Measurements from ENCODE around the gene GLCE.

Gene GLCE

DNA sequence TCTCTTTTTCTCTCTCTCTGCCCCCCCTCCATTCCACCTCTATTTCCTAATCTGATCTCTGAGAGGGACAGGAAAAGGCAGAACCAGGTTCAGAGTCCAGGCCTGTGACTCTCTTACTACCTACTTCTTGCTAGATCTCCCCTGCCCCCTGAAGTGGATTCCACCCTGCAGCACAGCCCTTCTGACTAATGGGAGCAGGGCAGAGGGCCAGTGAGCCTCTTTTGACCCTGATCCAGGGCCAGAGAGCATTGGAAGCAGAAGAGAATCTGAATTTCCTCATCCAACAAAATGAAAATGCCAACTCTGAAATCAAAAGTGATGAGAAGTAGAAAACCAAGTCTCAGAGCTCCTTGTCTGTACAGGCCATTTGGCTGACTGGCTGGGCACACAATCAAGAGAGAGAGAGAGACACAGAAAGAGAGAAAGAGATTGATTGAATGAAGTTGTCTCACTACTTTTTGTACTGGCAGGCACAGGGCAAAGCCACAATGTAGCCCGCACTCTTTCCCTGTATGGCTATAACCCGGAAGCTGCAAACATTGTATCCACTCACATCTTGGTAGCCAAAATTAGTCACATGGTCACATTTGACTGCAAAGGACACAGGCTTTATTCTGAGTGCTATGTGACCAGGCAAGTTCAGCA lies 31.6 kb upstream of the GLCE start:
- H3K27me3 ChIP-seq (ENCODE audit: low read depth): peaks cover 2% of the 10 kb centered on the region; the same call in 1 of the 2 replicates
- no peaks in the 10 kb centered on the region for H3K36me3 ChIP-seq (replicated peaks)
- H3K4me1 ChIP-seq: no peaks in the 10 kb centered on the region
- no peaks in the 10 kb centered on the region for H3K9me3 ChIP-seq
- DNase-seq (ENCODE audit: low spot score in 2 of 2): no peak
- in situ Hi-C loops (cut with MboI; ENCODE audit: low sequenced_read_pairs): no loop called here
- H3K4me3 ChIP-seq: no peak overlapping the region

DNA sequence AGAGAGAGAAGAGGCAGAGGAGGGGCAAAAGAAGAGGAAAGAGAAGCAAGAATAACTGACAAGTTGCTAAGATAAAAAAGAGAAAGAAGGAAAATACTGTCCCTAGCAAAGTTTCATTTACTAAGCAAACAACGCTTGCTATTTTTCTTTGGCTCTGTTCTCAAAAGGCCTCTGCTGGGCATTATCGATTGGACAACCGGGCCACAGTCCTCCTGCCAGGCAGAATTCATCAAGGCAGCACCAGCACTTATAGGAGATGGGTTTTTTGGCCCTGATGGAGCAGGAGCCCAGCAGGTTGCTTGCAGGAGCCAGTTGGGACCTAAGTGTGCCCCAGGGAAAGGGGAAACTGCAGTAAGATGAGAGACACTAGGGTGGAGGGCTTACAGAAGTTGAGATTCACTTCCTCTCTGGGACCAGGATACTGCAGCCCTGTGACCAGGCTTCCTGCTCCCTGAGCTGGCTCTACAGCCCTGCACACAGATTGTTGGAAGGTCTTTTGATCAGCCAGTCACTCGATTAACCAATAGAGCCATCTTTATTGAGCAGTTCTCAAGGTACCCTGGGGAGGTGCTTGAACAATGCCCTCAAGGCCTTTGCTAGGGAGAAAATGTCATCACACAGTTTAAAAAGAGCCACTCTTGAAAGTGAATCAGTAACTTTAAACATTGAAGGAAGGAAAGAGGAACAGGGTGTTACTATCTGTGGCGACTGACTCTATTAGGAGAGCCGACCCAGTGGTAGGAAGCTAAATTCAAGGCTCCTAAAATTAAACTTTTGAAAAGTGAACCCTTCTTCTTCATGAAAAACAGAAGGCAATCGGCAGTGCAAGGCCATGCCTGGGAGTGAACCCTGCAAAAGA lies 28.8 kb upstream of the GLCE start:
- no peak for DNase-seq (ENCODE audit: low spot score in 2 of 2)
- no peaks in the 10 kb centered on the region for H3K9me3 ChIP-seq
- in situ Hi-C loops (cut with MboI; ENCODE audit: low sequenced_read_pairs): no loop called here
- H3K36me3 ChIP-seq (replicated peaks): no peaks in the 10 kb centered on the region
- H3K27me3 ChIP-seq (ENCODE audit: low read depth): peaks cover 4% of the 10 kb centered on the region; the same call in 1 of the 2 replicates
- no peaks in the 10 kb centered on the region for H3K4me1 ChIP-seq
- H3K4me3 ChIP-seq: no peak overlapping the region

DNA sequence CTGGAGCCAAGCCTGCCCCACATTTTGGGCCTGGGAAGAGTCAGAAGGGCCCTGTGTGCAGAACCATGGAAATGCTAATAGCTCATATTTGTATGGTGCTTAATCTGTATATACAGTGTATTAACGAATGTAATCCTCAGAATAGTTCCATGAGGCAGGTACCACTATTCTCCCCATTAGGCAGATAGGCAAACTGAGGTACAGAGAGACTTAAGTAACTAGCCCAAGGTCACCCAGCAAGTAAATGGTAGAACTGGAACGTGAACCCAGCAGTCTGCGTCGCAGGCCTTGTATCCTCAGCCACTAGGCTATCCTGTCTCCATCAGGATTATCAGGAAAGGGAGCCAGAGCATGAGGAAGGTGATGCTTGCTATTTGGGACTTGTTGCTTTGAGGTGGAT lies 28.0 kb upstream of the GLCE start:
- Histone ChIP-seq H3K9me3 (no peaks in the 10 kb centered on the region), H3K36me3 (replicated peaks) (no peaks in the 10 kb centered on the region), H3K4me1 (no peaks in the 10 kb centered on the region), H3K27me3 (ENCODE audit: low read depth) (peaks cover 4% of the 10 kb centered on the region; the same call in 1 of the 2 replicates), H3K4me3 (no peak overlapping the region)
- in situ Hi-C loops (cut with MboI; ENCODE audit: low sequenced_read_pairs): no loop called here
- no peak for DNase-seq (ENCODE audit: low spot score in 2 of 2)

DNA sequence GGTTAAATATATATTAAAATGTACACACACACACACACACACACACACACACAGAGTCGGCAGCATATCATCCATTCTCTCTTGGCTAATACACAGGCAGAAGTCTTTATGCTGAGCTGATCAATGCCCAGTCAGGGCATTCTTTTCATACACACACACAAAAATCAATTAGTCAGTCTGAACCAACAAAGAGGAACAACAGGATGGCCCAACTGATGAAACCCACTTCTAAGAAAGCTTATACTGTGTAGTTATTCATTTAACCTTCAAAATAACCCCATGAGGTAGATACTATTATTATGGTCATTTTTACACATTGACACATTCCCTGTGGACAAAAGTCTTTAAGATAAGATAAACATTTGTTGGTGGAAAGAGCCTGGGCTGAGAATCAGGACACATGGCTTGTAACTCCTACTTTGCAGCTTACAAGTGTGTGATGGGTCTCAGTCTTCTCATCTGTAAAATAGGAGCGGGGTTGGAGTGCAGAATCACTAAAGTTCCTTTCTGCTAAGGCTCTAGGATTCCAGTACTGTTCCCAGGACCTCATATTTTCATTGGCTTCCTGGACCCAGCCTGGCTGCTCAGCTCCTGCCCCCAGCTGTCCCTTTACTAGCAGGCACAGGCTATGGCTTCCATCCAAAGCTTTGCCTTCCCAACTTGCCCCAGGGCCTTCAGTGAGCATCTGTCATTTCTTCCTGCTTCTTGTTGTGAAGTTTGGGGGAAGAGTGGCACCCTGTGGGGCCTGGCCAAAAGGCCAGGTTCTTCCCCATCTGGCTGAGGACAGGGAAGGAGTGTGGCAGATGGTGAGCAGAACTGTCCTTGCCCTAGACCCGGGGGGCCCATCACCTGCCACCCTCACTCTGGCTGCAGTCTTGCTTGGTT lies 27.2 kb upstream of the GLCE start:
- H3K36me3 ChIP-seq (replicated peaks): no peaks in the 10 kb centered on the region
- in situ Hi-C loops (cut with MboI; ENCODE audit: low sequenced_read_pairs): no loop called here
- H3K4me1 ChIP-seq: no peaks in the 10 kb centered on the region
- no peaks in the 10 kb centered on the region for H3K9me3 ChIP-seq
- H3K27me3 ChIP-seq (ENCODE audit: low read depth): peaks cover 4% of the 10 kb centered on the region
- DNase-seq (ENCODE audit: low spot score in 2 of 2): no peak
- H3K4me3 ChIP-seq: no peak overlapping the region

DNA sequence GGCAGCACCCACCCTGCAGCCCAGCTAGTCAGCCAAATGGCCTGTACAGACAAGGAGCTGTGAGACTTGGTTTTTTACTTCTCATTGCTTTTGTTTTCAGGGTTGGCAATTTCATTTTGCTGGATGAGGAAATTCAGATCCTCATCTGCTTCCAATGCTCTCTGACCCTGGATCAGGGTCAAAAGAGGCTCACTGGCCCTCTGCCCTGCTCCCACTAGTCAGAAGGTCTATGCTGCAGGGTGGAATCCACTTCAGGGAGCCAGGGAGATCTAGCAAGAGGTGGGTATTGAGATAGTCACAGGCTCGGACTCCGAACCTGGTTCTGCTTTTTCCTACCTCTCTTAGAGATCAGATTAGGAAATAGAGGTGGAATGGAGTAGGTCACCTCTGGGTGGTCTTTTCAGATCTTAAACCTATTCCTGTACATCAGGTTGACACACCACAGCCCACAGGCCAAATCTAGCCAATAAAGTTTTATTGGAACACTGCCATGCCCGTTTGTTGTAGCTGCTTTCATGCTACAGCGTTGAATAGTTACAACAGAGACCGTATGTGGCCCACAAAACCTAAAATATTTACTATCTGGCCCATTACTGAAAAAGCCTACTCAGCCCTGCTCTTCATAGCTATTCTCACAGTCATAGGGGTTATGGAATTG lies 26.4 kb upstream of the GLCE start:
- in situ Hi-C loops (cut with MboI; ENCODE audit: low sequenced_read_pairs): no loop called here
- H3K9me3 ChIP-seq: no peaks in the 10 kb centered on the region
- H3K27me3 ChIP-seq (ENCODE audit: low read depth): peaks cover 6% of the 10 kb centered on the region
- H3K4me3 ChIP-seq: no peak overlapping the region
- H3K36me3 ChIP-seq (replicated peaks): no peaks in the 10 kb centered on the region
- DNase-seq (ENCODE audit: low spot score in 2 of 2): no peak
- no peaks in the 10 kb centered on the region for H3K4me1 ChIP-seq

DNA sequence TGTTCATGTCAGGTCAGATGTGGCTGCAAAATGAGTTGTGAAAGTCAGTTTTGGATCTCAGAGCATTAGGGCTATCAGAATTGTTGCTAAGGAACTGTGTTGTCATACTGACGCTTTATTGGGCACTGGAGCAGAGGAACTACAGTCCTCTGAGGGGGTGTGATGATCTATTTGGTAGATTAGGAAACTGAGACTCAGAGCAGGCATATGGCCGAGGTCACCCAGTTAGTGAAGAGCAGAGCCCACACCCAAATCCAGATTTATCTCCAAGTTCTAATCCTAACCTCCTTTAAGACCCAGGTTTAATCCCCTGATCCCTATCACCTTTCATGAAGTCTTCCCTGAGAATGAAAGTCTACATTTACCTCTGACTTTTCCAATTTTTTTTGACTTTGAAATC lies 25.6 kb upstream of the GLCE start:
- Histone ChIP-seq H3K9me3 (no peaks in the 10 kb centered on the region), H3K36me3 (replicated peaks) (no peaks in the 10 kb centered on the region), H3K4me1 (no peaks in the 10 kb centered on the region), H3K4me3 (no peak overlapping the region), H3K27me3 (ENCODE audit: low read depth) (peaks cover 12% of the 10 kb centered on the region)
- no peak for DNase-seq (ENCODE audit: low spot score in 2 of 2)
- in situ Hi-C loops (cut with MboI; ENCODE audit: low sequenced_read_pairs): no loop called here

DNA sequence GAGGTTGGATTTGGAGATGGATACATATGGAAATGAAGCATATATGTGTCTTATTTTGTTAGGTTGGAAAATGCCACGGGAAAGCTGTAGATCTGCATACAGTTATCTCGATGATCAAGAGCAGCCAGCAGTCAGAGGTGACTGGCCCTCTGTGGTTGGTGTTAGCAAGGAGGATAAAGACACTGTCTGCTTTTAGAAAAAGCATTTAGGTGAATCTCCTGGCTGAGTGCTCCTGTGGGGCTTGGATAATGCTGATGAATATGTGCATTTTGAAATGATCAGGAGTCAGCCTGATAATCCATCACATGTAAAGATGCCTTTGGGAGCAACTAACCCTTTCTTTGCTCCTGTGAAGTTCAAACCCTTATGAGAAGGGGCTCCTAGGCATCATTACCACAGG lies 24.9 kb upstream of the GLCE start:
- H3K9me3 ChIP-seq: no peaks in the 10 kb centered on the region

DNA sequence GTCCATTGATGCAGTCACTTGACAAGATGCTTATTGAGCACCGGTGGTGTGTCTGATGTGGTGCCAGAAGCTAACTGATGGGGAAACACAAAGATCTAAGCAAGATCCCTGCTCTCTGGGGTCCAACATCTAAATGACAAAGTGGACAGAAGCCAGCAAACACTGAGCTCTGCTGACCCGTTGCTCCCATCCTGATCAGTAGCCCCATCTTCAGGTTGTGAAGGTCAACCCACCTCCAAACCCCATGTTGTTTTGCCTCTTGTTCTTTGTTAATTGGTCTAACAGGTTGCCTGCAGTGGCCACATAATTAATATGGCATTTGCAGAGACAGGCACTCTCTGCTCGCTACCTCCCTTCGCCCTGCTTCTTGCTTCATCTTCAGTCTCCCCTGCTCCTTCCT lies 21.5 kb upstream of the GLCE start:
- Histone ChIP-seq H3K4me3 (no peak overlapping the region), H3K27me3 (ENCODE audit: low read depth) (peaks cover 13% of the 10 kb centered on the region), H3K36me3 (replicated peaks) (no peaks in the 10 kb centered on the region), H3K4me1 (no peaks in the 10 kb centered on the region), H3K9me3 (0 out of 2 replicates have a peak, but pooled peaks cover 2% of the 10 kb centered on the region)
- DNase-seq (ENCODE audit: low spot score in 2 of 2): no peak
- in situ Hi-C loops (cut with MboI; ENCODE audit: low sequenced_read_pairs): no loop called here

More for the DNA sequence above, 24.9 kb upstream of the GLCE start:
- Histone ChIP-seq H3K36me3 (replicated peaks) (no peaks in the 10 kb centered on the region), H3K27me3 (ENCODE audit: low read depth) (peaks cover 15% of the 10 kb centered on the region), H3K4me3 (no peak overlapping the region), H3K4me1 (no peaks in the 10 kb centered on the region)
- no peak for DNase-seq (ENCODE audit: low spot score in 2 of 2)
- in situ Hi-C loops (cut with MboI; ENCODE audit: low sequenced_read_pairs): no loop called here

DNA sequence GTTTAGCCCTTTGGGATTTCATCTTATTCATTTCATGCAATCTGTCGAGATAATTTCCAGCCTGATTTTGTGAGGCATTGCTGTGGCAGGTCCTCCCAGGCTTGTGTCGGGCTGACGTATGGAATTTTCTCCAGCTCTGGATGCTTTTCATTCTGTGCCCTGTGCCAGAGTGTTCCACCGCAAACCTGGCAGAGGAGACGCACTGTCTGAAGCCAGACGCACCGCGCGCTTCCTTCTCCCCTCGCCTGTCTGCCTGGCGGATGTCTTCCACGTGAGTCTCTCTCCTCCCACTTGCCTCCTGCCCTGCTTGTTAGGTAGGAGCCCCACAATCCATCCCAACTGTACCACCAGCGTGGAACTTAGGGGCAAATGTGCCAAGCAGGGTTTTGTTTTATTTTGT lies 20.1 kb upstream of the GLCE start:
- Histone ChIP-seq H3K36me3 (replicated peaks) (no peaks in the 10 kb centered on the region), H3K27me3 (ENCODE audit: low read depth) (peaks cover 13% of the 10 kb centered on the region), H3K4me1 (no peaks in the 10 kb centered on the region), H3K9me3 (0 out of 2 replicates have a peak, but pooled peaks cover 2% of the 10 kb centered on the region), H3K4me3 (no peak overlapping the region)
- in situ Hi-C loops (cut with MboI; ENCODE audit: low sequenced_read_pairs): no loop called here
- DNase-seq (ENCODE audit: low spot score in 2 of 2): no peak

DNA sequence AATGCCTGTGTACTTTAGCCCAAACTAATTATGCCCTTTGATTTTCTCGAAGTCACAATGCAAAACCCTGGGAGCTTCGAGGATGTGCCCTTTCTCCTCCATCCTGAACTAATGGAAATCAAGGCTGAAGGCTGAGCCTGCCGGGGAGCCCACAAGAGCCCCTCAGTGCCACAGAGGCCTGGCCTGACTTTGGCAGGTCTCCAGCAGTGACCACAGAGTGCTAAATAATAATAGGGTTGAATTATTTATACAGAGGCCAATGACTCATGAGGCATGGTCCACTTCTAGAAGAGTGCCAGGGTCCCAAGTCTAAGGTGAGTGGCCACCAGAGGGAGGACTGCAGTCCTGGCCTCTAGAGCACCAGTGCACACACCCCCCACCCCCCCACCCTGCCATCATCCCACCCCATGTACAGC lies 19.1 kb upstream of the GLCE start:
- Histone ChIP-seq H3K9me3 (0 out of 2 replicates have a peak, but pooled peaks cover 2% of the 10 kb centered on the region), H3K4me3 (no peak overlapping the region), H3K4me1 (no peaks in the 10 kb centered on the region), H3K36me3 (replicated peaks) (no peaks in the 10 kb centered on the region), H3K27me3 (ENCODE audit: low read depth) (peaks cover 18% of the 10 kb centered on the region)
- in situ Hi-C loops (cut with MboI; ENCODE audit: low sequenced_read_pairs): no loop called here
- DNase-seq (ENCODE audit: low spot score in 2 of 2): peak in 1 of 2 experiments; percentile 31

DNA sequence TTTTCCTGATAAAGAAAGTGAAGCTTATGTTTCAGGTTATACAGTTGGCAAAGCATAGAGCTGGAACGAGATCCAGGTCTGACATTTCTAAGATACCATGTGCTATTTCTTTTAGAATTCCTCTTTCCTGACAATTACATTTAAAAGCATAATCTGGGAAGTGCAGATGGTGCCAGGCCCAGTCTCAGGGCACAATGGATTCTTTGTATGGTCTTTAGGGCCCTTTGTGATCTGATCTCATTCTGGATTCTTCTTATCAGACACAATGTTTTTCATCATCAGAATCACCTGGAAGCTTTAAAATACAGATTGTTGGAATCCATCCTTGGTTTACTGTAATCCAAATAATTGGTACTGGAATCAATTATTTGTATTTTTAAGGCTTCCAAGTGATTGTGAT lies 18.6 kb upstream of the GLCE start:
- no peak for DNase-seq (ENCODE audit: low spot score in 2 of 2)
- Histone ChIP-seq H3K9me3 (0 out of 2 replicates have a peak, but pooled peaks cover 2% of the 10 kb centered on the region), H3K36me3 (replicated peaks) (no peaks in the 10 kb centered on the region), H3K27me3 (ENCODE audit: low read depth) (peaks cover 20% of the 10 kb centered on the region), H3K4me3 (no peak overlapping the region), H3K4me1 (no peaks in the 10 kb centered on the region)
- in situ Hi-C loops (cut with MboI; ENCODE audit: low sequenced_read_pairs): no loop called here

DNA sequence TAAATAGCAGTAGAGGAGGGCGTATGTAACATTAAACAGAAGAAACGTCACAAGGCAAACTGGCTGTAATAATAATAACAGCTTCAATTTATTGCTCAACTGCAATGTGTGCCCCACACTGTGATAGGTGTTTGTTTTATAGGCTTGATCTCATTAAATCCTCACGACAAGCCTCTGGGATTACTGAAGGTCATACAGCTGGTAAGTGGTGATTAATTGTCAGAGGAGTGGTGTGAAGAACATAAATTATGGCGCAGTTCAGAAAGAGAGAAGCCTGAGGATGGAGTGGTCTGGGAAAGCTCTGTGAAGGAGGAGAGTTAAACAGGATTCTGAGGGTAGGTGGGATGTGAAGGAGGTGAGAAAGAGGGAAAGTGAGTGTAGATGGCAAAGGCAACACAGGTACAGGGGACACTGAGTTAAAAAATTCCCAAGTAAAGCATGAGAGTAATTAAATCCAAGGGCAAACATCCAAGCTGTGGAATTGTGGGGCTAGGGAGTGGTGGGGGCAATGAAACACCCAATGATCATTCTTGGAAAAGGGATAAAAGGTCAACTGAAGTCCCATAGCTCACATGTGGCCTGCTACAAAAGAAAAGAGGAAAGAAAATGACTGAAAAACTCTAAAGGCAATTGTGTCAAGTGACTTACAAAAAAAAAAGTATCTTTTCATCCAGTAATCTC lies 16.5 kb upstream of the GLCE start:
- in situ Hi-C loops (cut with MboI; ENCODE audit: low sequenced_read_pairs): no loop called here
- peaks cover 24% of the 10 kb centered on the region for H3K27me3 ChIP-seq (ENCODE audit: low read depth)
- DNase-seq (ENCODE audit: low spot score in 2 of 2): no peak

DNA sequence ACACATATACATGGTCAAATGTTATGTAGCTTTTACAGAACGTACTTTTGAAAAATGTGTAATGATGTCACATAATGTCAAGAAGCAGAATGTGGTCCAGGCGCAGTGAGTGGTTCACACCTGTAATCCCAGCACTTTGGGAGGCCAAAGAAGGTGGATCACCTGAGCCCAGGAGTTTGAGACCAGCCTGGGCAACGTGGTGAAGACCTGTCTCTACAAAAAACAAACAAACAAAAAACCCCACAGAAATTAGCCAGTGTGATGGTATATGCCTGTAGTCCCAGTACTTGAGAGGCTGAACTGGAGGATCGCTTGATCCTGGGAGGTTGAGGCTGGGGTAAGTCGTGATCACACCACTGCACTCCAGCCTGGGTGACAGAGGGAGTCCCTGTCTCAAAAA lies 15.9 kb upstream of the GLCE start:
- H3K9me3 ChIP-seq: 0 out of 2 replicates have a peak, but pooled peaks cover 2% of the 10 kb centered on the region
- in situ Hi-C loops (cut with MboI; ENCODE audit: low sequenced_read_pairs): no loop called here

More for the DNA sequence above, 16.5 kb upstream of the GLCE start:
- Histone ChIP-seq H3K4me1 (no peaks in the 10 kb centered on the region), H3K36me3 (replicated peaks) (no peaks in the 10 kb centered on the region), H3K9me3 (0 out of 2 replicates have a peak, but pooled peaks cover 2% of the 10 kb centered on the region), H3K4me3 (no peak overlapping the region)

More for the DNA sequence above, 15.9 kb upstream of the GLCE start:
- DNase-seq (ENCODE audit: low spot score in 2 of 2): no peak
- Histone ChIP-seq H3K4me1 (no peaks in the 10 kb centered on the region), H3K27me3 (ENCODE audit: low read depth) (peaks cover 22% of the 10 kb centered on the region), H3K36me3 (replicated peaks) (no peaks in the 10 kb centered on the region), H3K4me3 (no peak overlapping the region)

Data from HAP-1 (cell line).